Measurements from ENCODE around the gene SMOC1.

DNA sequence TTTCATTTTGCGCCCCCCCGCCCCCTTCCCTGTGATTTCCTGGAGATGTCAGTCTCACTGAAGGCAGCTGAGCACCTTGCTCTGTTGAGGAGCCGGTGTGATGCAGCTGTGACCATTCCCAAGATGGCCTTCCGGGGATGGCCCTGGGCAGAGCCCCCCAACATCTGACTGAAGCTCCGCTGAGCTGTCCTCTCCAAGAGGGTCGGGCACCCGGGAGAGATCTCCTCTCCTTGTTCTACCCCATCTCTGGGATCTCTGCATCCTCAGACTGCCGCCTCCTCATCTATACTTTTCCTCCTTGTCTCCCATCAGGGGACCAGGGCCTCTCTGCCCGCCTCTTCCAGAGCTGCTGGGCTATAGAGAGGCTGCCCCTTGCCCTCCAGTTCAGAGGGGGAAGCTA is 965 bp upstream of the SMOC1 start:
- no peak for TF ChIP-seq EZH2 (IDR thresholded peaks at IDR 0.05; ENCODE audit: insufficient read depth, poor library complexity, severe bottlenecking)
- no peak for TF ChIP-seq EZH2phosphoT487 (IDR thresholded peaks at IDR 0.05; ENCODE audit: insufficient read depth, low read depth)

All from GM23248 (cell line).